GM19238 (cell line): ENCODE data around the gene KPNA1.
"Not testable (repeated sequence)": the region's sequence is repeated elsewhere in the genome, so short reads cannot be mapped to it uniquely, and the experiment has no call there.

Source experiments
- DNase-seq: peaks from one replicate; pipeline ENCODE4 v3.0.0; 2011; ENCODE audit warnings: low spot score; ENCODE audit not compliant: insufficient read length

Gene KPNA1

DNA sequence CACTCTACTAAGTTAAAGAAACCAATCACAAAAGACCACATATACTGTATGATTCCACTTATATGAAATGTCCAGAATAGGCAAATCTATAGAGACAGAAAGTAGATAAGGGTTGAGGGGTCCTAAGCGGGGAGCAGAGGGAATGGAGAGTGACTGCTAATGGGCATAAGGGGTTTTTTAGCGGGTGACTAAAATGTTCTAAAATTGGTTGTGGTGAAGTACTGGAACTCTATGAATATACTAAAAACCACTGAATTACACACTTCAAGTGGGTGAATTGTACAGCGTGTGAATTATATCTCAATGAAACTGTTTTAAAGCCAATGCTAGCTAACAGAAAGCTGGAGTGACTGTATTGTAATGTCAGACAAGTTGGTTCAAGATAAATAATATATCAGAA, 33.3 kb downstream of the KPNA1 start:
- DNase-seq, result no peak

GRCh38 chr3:122476532-122476931, 38.2 kb downstream of the KPNA1 start:
- DNase-seq, result no peak

- no peak for DNase-seq
These were observed 39.4 kb downstream of the KPNA1 start for GRCh38 chr3:122475316-122475715.

- DNase-seq, result no peak
These were observed 45.1 kb downstream of the KPNA1 start for GRCh38 chr3:122469659-122470058.

DNA sequence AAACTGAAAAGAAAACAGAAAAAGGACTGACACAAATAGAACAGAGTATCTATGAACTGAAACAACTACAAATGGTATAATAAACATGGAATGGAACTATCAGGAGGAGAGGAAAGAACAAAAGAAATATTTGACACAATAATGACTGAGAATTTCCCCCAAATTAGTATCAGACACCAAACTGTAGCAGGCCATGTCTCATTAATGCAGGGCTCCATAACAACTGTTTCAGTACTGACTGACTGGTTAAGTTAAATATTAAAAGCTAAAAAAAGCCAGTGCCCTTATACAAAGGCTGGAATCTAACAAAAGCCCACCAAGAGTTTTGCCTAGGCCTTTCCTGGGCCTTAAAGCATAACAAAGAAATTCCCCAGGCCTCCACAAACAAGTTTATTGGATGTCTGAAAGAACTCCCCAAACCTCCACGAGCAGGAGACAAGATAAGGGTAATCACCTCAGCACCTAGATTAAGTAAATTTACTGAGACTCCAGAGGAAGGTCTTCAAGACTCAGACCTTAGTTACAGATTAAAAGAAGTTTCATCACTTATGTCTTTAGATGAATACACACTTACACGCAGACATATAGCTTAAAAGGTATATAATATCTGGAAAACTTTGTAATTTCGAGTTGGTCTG, 45.7 kb downstream of the KPNA1 start:
- DNase-seq, result no peak

DNA sequence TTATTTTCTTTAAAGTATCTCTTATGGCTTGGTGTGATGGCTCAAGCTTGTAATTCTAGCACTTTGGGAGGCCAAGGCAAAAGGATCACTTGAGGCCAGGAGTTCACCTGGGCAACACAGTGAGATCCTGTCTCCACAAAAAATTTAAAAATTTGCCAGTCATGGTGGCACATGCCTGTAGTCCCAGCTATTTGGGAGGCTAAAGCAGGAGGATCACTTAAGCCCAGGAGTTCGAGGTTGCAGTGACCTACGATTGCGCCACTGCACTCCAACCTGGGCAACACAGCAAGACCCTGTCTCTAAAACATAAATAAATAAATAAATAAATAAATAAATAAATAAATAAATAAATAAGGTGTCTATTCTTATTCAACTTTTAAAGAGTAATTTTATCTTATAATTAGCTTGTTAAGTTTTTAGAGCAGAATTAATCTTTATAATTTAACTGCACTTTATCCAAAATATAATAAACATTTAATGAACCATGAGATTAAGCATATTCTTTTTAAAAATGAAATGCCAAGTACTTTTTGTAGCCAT, 48.0 kb downstream of the KPNA1 start:
- DNase-seq, result no peak

DNA sequence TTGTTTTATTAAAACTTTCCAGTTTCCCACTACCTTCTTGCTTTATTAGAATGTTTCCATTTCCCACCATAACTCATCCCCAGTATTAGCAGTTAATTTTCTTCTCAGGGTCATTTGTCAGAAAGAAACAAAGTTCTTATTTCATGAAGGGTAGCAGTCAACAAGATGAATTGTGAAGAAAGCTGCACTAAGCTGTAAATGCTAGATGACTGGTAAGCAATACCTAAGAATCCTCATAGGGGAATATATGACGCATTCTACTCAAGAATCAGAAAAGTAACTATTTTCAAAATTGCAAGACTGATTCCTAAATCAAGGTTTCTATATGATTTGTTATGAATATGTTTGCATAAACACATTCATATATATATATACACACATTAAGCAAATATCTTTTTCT, 50.1 kb downstream of the KPNA1 start:
- no peak for DNase-seq

GRCh38 chr3:122462406-122462805, 52.3 kb downstream of the KPNA1 start:
- DNase-seq, result no peak

DNA sequence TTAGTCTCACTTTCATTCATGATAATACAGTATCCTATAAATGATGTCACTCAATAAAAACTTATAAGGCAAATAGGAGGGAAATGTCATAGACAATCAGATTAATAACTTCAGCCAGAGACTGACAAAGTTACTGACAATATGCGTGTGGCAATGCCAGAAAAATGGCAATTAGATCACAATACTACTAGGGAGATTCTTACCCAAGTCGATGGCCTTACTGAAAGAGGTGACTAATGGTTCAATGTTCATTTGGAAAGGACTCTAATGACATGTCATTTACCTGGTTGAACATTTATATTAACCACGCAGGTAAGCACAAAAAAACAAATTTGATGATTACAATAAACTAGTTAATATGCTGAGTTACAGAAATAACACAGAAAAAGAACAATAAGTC, 52.9 kb downstream of the KPNA1 start:
- DNase-seq, result no peak

DNA sequence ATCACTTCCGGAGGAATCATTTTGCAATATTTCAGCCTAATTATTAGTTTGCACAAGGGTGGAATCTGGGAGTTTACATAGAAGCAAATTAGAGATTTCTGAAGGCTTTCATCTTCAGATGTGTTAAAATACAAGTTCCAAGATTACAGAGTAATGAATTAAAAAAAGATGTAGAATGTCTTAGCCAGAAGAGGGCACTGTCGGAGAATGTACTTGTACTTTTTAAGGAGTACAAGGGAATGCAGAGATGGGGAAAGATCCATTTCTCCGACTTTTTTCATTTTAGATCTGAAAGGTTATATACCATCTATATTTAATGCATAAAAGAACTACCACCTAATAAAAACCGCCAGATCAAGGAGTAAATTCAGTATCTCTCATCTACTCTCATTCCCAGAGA, 55.7 kb downstream of the KPNA1 start:
- DNase-seq, result no peak

- no peak for DNase-seq
These were observed 57.0 kb downstream of the KPNA1 start for GRCh38 chr3:122457706-122458105.

GRCh38 chr3:122456074-122456473, 58.7 kb downstream of the KPNA1 start:
- no peak for DNase-seq

GRCh38 chr3:122451371-122451770, 63.4 kb downstream of the KPNA1 start:
- DNase-seq, result no peak

DNA sequence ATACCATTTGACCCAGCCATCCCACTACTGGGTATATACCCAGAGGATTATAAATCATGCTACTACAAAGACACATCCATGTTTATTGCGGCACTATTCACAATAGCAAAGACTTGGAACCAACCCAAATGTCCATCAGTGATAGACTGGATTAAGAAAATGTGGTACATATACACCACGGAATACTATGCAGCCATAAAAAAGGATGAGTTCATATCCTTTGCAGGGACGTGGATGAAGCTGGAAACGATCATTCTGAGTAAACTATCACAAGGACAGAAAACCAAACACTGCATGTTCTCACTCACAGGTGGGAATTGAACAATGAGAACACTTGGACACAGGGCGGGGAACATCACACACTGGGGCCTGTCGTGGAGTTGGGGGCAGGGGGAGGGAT, 66.5 kb downstream of the KPNA1 start:
- DNase-seq, result not testable (repeated sequence)

DNA sequence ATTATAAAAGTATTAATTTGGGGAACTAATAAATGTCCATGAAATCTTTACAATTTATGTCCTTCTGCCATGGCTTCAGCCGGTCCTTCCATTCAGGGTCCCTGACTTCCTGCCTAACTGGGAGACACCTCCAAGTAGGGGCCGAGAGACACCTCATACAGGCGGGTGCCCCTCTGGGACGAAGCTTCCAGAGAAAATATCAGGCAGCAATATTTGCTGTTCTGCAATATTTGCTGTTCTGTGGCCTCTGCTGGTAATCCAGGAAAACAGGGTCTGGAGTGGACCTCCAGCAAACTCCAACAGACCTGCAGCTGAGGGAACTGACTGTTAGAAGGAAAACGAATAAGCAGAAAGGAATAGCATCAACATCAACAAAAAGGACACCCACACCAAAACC, 70.2 kb downstream of the KPNA1 start:
- not testable (repeated sequence) for DNase-seq

GRCh38 chr3:122443762-122444490, 70.8 kb downstream of the KPNA1 start:
- not testable (repeated sequence) for DNase-seq

GRCh38 chr3:122443090-122443489, 71.6 kb downstream of the KPNA1 start:
- no peak for DNase-seq

DNA sequence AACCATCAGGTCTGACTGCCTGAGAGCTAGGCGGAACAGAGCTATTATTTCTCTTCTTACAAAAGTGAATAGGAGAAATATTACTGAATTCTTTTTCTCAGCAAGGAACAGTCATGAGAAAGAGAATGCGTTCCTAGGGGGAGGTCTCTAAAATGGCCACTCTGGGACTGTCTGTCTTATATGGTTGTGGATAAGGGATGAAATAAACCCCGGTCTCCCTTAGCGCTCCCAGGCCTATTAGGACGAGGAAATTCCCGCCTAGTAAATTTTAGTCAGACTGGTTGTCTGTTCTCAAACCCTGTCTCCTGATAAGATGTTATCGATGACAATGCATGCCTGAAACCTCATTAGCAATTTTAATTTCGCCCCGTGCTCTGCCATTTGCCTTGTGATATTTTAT, 78.8 kb downstream of the KPNA1 start:
- DNase-seq, result no peak

DNA sequence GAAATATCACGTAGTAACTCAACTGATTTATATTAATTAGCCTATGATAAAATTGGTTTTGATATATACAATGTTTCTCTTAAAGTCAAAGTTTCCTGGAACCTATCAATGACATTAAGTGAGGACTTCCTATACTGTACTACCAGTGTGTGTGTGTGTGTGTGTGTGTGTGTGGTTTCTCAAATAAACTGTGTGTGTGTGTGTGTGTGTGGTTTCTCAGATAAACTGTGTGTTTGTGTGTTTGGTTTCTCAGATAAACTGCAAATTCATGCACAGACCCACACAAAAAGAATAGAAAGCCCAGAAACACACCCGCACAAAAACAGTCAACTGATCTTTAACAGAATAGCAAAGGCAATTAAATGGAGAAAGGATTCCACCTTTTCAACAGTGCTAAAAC, 84.4 kb downstream of the KPNA1 start:
- DNase-seq, result no peak

DNA sequence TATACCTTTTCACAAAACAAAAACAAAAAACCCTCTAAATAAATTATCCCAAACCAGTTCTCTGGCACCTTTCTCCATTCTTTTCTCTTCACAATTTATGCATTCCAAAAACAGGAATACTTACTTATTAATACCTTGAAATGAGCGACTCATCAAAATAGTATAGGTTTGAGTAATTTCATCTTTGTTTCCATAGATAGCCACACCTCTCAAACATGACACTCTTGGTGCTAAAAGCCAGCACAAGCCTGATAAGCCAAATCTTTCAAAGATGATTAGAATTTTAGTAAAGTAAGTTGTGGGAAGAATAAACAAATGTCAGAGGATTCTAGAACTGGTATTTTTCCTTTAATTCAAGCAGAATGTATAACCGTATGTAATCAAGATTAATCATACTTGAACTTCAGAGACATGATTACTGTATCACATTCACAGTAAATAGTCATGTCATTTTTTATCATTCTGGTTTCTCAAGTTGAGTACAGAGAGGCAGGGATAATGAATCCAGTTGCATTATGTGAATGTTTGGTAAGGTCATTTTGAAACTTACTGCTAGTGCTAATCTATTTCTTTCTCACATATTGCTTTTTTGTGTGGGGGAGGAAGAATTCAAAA, 86.8 kb downstream of the KPNA1 start:
- DNase-seq, result no peak

GRCh38 chr3:122421836-122422235, 92.9 kb downstream of the KPNA1 start:
- no peak for DNase-seq

GRCh38 chr3:122421101-122421500, 93.6 kb downstream of the KPNA1 start:
- no peak for DNase-seq

DNA sequence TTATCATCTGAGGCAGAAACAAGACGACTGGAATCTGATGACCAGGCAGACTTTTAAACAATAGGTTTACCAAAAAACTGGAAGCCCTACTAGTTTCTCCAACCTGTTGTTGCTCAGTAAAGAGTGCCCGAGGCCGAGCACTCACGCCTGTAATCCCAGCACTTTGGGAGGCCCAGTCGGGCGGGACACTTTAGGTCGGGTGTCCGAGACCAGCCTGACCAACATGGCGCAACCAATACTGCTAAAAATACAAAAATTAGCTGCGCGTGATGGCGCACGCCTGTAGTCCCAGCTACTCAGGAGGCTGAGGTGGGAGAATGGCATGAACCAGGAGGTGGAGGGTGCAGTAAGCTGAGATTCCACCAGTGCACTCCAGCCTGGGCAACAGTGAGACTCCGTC, 97.8 kb downstream of the KPNA1 start:
- no peak for DNase-seq
